HFF-Myc (cell line): Measurements from ENCODE around the gene NEDD4L.

ENCODE experiments used
- DNase-seq: peaks from one replicate; pipeline ENCODE4 v3.0.0-alpha.2; 2011; ENCODE audit warnings: low read depth; ENCODE audit errors: extremely low read depth
- H3K4me3 ChIP-seq: replicated peaks from 2 replicates; pipeline ENCODE4 v1.5.1; 2011; ENCODE audit warnings: low read depth, mild to moderate bottlenecking, control low read depth, low read length
- CTCF ChIP-seq: IDR thresholded peaks from 2 replicates; pipeline ENCODE4 v1.5.1; 2012; ENCODE audit warnings: mild to moderate bottlenecking, low read depth, low read length, control low read depth; ENCODE audit errors: missing control alignments

NEDD4L gene

GRCh38 chr18:58315041-58315440 lies 271.0 kb downstream of the NEDD4L start:
- TF ChIP-seq CTCF: no peak
- no peak for DNase-seq
- no peak overlapping the region for H3K4me3 ChIP-seq

GRCh38 chr18:58315739-58316215 lies 271.8 kb downstream of the NEDD4L start:
- TF ChIP-seq CTCF: no peak
- H3K4me3 ChIP-seq: no peak overlapping the region
- DNase-seq: no peak

GRCh38 chr18:58316396-58317342 lies 272.6 kb downstream of the NEDD4L start:
- no peak overlapping the region for H3K4me3 ChIP-seq
- no peak for DNase-seq
- TF ChIP-seq CTCF: no peak

GRCh38 chr18:58319719-58320118 lies 275.7 kb downstream of the NEDD4L start:
- H3K4me3 ChIP-seq: no peak overlapping the region
- no peak for DNase-seq
- no peak for TF ChIP-seq CTCF

GRCh38 chr18:58320907-58321561 lies 277.0 kb downstream of the NEDD4L start:
- no peak for DNase-seq
- no peak overlapping the region for H3K4me3 ChIP-seq
- no peak for TF ChIP-seq CTCF

GRCh38 chr18:58321986-58322385 lies 278.0 kb downstream of the NEDD4L start:
- DNase-seq: peak; percentile 72
- no peak overlapping the region for H3K4me3 ChIP-seq
- TF ChIP-seq CTCF: peak; percentile 56
